Measurements from ENCODE around the gene ISCA2. TPM values are rescaled to one million over a fixed set of nuclear protein-coding genes. Genes with fewer than 3 reads are reported as not detected.

Gene ISCA2
- polyA plus RNA-seq, 3 donors from 2014 or later, result 46.2 to 58.1 (median 55.0) TPM

Other genes with a start within 250 kb of the ISCA2 start
- 10 to 100 TPM; 26.3 to 34.6 (median 31.9) TPM for gene ABCD4, start 190.8 kb upstream of the ISCA2 start, polyA plus RNA-seq
- not detected for gene VRTN, start 145.3 kb upstream of the ISCA2 start, polyA plus RNA-seq
- gene SYNDIG1L, start 67.6 kb upstream of the ISCA2 start, polyA plus RNA-seq, result not detected
- gene NPC2, start 460 bp upstream of the ISCA2 start, polyA plus RNA-seq, result 100 to 1,000 TPM in 1 of 3 donors, 10 to 100 TPM in 2; 86.3 to 128 (median 92.8) TPM
- under 1 TPM; 0.29 to 0.66 (median 0.30) TPM for gene LTBP2, start 118.5 kb downstream of the ISCA2 start, polyA plus RNA-seq
- 10 to 100 TPM; 11.9 to 30.6 (median 14.0) TPM for gene AREL1, start 219.3 kb downstream of the ISCA2 start, polyA plus RNA-seq
- gene FCF1, start 219.4 kb downstream of the ISCA2 start, polyA plus RNA-seq, result 10 to 100 TPM; 25.9 to 34.2 (median 31.8) TPM

Data from immature natural killer cell (primary cell).